Progenitor cell of endocrine pancreas (in vitro differentiated cells): ENCODE data around the gene ZBTB1. TPM values are rescaled to one million over a fixed set of nuclear protein-coding genes. Genes with fewer than 3 reads are reported as not detected.
"Not testable (repeated sequence)": the region's sequence is repeated elsewhere in the genome, so short reads cannot be mapped to it uniquely, and the experiment has no call there.

Source experiments
- DNase-seq: peaks from one replicate; pipeline ENCODE4 v3.0.0; 2021; ENCODE audit warnings: low spot score; ENCODE audit not compliant: unreplicated experiment
- H3K27ac Mint-ChIP-seq: 2 replicates; pipeline ENCODE4 v1.8.0; 2021; ENCODE audit warnings: mild to moderate bottlenecking, moderate library complexity, mixed read lengths
- H3K27me3 Mint-ChIP-seq: 2 replicates; pipeline ENCODE4 v1.8.0; 2021; ENCODE audit warnings: mixed read lengths
- H3K36me3 Mint-ChIP-seq: 2 replicates; pipeline ENCODE4 v1.8.0; 2022; ENCODE audit warnings: mixed read lengths; ENCODE audit not compliant: insufficient read depth
- H3K4me1 Mint-ChIP-seq: 2 replicates; pipeline ENCODE4 v1.8.0; 2021; ENCODE audit warnings: low read depth, mixed read lengths
- H3K4me3 Mint-ChIP-seq: 2 replicates; pipeline ENCODE4 v1.8.0; 2021; ENCODE audit warnings: low read depth, mild to moderate bottlenecking, moderate library complexity, mixed read lengths
- H3K9me3 Mint-ChIP-seq: 2 replicates; pipeline ENCODE4 v1.8.0; 2021; ENCODE audit warnings: low read depth, mixed read lengths
- total RNA-seq: library from RNA; stranded (reverse); gene quantifications from 2 replicates; pipeline ENCODE4 v1.2.1, GENCODE V29; 2021
- TF ChIP-seq, protein P1 (sequence below): fragments of 200-600 bp; sonication (generic); IDR thresholded peaks from one replicate; pipeline ENCODE4 v1.5.0; 2021; ENCODE audit warnings: antibody characterized with exemption, mild to moderate bottlenecking; ENCODE audit not compliant: unreplicated experiment

Gene ZBTB1
- total RNA-seq, 1 donor from 2014 or later, result 43.6 TPM

DNA sequence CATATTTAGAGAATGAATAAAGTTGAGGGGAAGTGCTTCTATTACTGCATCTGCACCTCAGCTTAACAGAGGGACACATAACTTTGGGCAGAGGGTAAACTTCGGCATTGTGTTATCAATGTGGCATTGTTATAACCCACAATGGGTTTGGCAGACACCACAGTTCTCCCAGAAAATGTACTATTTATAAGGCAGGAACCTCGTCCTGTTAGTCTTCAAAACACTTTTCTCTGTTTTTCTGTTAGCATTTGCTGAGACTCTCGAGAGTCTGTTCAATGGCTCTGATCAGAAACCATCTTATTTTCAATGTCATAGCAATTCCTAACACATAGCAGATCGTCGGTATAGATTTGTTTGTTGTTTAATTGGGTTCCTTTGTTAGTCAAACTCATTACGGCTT is 59.1 kb downstream of the ZBTB1 start:
- no peaks in the 10 kb centered on the region for H3K36me3 Mint-ChIP-seq

DNA sequence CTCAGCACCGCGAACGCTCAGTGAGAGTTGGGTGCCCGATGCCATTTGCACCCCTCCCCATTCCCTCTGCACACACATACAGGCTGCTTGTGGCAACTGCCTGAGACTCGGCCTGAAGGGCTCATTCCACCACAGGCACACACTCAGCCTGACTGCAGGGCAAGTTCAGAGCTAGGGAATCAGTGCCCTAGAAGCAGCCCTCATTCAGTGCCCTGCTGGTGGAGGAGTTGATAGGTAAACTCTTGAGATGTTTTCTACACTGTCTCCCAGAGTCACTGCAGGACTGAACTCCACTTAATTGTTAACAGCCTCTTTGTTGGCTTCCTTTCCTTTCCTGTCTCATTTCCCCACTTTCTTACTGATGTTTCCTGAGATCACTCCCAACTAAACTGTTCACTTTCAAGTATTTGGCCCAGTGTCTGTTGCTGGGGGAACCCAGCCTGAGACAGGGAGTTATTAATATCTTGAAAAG is 62.1 kb downstream of the ZBTB1 start:
- no peak for DNase-seq
- H3K27me3 Mint-ChIP-seq, result no peaks in the 10 kb centered on the region
- no peaks in the 10 kb centered on the region for H3K4me1 Mint-ChIP-seq
- H3K9me3 Mint-ChIP-seq, result no peaks in the 10 kb centered on the region
- no peak overlapping the region for H3K27ac Mint-ChIP-seq
- TF ChIP-seq, protein P1, sequence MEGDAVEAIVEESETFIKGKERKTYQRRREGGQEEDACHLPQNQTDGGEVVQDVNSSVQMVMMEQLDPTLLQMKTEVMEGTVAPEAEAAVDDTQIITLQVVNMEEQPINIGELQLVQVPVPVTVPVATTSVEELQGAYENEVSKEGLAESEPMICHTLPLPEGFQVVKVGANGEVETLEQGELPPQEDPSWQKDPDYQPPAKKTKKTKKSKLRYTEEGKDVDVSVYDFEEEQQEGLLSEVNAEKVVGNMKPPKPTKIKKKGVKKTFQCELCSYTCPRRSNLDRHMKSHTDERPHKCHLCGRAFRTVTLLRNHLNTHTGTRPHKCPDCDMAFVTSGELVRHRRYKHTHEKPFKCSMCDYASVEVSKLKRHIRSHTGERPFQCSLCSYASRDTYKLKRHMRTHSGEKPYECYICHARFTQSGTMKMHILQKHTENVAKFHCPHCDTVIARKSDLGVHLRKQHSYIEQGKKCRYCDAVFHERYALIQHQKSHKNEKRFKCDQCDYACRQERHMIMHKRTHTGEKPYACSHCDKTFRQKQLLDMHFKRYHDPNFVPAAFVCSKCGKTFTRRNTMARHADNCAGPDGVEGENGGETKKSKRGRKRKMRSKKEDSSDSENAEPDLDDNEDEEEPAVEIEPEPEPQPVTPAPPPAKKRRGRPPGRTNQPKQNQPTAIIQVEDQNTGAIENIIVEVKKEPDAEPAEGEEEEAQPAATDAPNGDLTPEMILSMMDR, result no peak
- H3K36me3 Mint-ChIP-seq, result no peaks in the 10 kb centered on the region
- no peak overlapping the region for H3K4me3 Mint-ChIP-seq

More for the DNA sequence above, 59.1 kb downstream of the ZBTB1 start:
- H3K9me3 Mint-ChIP-seq, result no peaks in the 10 kb centered on the region
- no peak overlapping the region for H3K27ac Mint-ChIP-seq
- H3K4me3 Mint-ChIP-seq, result no peak overlapping the region
- no peak for DNase-seq
- TF ChIP-seq, protein P1, result no peak
- H3K27me3 Mint-ChIP-seq, result no peaks in the 10 kb centered on the region
- H3K4me1 Mint-ChIP-seq, result no peaks in the 10 kb centered on the region

DNA sequence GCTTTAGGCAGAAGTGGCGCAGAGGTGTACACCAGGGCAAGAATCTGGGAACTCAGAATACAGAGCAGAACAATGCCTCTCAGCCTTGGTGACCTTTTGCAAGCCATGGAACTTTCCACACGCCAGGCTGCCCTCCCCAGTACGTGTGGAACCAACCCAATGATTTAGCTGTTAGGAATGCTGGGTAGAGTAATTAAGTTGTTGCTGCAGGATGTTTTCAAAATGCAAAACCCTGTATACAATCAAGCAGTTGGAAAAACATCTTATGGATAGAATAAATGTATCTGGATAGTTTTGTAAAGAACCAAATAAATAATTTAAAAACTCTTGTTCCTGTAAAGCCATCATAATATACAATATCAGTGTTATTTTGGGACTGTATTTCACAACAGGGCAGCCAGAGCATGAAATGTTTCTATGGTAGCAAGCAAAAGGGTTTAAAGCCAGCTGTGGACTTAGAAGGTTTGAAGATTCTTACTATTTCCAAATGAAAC is 64.6 kb downstream of the ZBTB1 start:
- DNase-seq, result no peak
- H3K4me1 Mint-ChIP-seq, result no peaks in the 10 kb centered on the region
- no peak overlapping the region for H3K27ac Mint-ChIP-seq
- no peak overlapping the region for H3K4me3 Mint-ChIP-seq
- H3K27me3 Mint-ChIP-seq, result no peaks in the 10 kb centered on the region
- TF ChIP-seq, protein P1, result no peak
- no peaks in the 10 kb centered on the region for H3K36me3 Mint-ChIP-seq
- no peaks in the 10 kb centered on the region for H3K9me3 Mint-ChIP-seq

DNA sequence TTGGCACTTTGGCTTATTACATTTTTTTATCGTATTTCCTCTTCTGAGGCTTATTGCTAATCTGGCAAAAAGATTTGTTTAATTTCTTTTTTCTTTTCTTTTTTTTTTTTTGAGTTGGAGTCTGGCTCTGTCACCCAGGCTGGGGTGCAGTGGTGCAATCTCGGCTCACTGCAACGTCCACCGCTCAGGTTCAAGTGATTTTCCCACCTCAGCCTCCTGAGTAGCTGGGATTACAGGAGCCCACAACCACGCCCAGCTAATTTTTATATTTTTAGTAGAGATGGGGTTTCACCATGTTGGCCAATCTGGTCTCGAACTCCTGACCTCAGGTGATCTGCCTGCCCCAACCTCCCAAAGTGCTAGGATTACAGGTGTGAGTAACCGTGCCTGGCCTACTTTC is 65.1 kb downstream of the ZBTB1 start:
- not testable (repeated sequence) for H3K27ac Mint-ChIP-seq, H3K27me3 Mint-ChIP-seq, H3K4me3 Mint-ChIP-seq, H3K36me3 Mint-ChIP-seq, DNase-seq, H3K4me1 Mint-ChIP-seq, H3K9me3 Mint-ChIP-seq

DNA sequence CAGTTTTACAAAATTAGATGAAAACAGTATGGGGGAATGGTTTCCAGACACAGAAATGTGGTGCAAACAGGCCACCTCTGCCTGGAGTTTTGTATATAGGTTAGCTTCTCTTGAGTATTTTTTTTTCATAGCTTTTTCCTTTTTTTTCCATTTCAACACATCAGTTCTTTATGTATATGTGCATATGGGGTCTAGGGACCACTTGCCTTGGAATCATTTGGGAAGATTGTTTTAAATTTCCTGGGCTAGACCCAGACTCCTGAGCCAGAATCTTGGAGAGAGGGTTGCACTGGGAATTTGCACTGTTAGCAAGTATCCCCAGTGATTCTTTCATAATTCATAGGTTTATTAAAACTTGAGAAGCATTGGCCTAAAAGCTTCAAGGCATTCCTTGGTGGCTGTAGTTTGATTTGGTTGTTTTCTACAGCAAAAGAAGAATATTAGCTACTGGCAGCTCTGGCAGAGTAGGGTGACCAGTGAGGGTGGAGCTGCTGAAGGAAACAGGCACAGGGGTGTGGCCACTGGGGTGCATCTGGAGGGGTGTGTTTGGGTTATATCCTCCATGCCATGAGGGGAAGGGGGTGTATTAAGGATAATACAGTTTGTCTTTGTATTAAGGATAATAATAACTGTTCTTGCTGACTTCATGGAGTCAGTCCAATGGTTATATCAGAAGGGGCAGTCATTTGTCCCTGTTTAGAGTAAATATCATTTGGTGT is 68.0 kb downstream of the ZBTB1 start:
- H3K36me3 Mint-ChIP-seq, result no peaks in the 10 kb centered on the region
- no peak overlapping the region for H3K4me3 Mint-ChIP-seq
- no peaks in the 10 kb centered on the region for H3K9me3 Mint-ChIP-seq
- H3K27ac Mint-ChIP-seq, result no peak overlapping the region
- H3K27me3 Mint-ChIP-seq, result no peaks in the 10 kb centered on the region
- DNase-seq, result no peak
- H3K4me1 Mint-ChIP-seq, result no peaks in the 10 kb centered on the region
- TF ChIP-seq, protein P1, result no peak

DNA sequence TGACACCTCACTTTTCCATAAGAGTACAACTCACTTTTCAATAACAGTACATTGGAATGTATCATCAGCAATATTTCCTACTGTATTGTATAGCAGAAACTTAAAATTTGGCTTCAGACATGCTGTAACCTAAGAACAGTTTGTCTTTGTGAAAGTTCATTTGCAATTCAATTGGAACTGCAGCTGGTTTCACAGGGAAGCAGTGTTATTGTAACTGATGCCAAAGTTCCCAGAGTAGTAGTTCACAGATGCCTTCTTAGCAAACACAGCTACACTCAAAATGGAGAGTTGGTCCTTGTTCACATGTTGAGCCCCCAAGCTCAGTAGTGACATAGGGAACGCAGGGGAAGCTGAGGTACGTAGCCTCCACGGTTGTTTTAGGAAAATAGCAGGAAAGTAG is 68.5 kb downstream of the ZBTB1 start:
- TF ChIP-seq, protein P1, result no peak
- H3K36me3 Mint-ChIP-seq, result no peaks in the 10 kb centered on the region
- no peak for DNase-seq
- no peaks in the 10 kb centered on the region for H3K9me3 Mint-ChIP-seq
- H3K27ac Mint-ChIP-seq, result no peak overlapping the region
- H3K27me3 Mint-ChIP-seq, result no peaks in the 10 kb centered on the region
- H3K4me1 Mint-ChIP-seq, result no peaks in the 10 kb centered on the region
- no peak overlapping the region for H3K4me3 Mint-ChIP-seq
